AG20443 (cell line): ENCODE results near the gene NDN.
"Not testable (repeated sequence)": the region's sequence is repeated elsewhere in the genome, so short reads cannot be mapped to it uniquely, and the experiment has no call there.

Experiments
- DNase-seq: peaks from one replicate; pipeline ENCODE4 v3.0.0; 2012; ENCODE audit warnings: low spot score, mixed read lengths

NDN gene, protein sequence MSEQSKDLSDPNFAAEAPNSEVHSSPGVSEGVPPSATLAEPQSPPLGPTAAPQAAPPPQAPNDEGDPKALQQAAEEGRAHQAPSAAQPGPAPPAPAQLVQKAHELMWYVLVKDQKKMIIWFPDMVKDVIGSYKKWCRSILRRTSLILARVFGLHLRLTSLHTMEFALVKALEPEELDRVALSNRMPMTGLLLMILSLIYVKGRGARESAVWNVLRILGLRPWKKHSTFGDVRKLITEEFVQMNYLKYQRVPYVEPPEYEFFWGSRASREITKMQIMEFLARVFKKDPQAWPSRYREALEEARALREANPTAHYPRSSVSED

DNA sequence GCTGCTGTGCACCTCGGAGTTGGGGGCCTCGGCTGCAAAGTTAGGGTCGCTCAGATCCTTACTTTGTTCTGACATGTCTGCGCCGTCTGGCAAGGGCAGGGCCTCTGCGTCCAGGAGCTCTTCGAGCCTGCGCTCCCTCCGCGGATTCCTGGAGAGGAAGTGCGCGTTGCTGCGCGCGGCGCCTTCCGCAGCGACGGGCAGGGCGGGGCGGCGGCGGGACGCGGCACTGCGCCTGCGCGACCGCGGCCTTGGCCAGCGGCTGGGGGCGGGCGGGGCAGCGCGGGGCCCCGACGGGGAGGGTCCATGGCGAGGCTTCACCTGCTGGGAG lies at the start of gene NDN:
Gene NDN, minus strand, starts transcription at position 163 of the 328 bp plus-strand sequence. Its CDS starts 88 bp downstream, at position 75.
- peak; percentile 86 for DNase-seq

DNA sequence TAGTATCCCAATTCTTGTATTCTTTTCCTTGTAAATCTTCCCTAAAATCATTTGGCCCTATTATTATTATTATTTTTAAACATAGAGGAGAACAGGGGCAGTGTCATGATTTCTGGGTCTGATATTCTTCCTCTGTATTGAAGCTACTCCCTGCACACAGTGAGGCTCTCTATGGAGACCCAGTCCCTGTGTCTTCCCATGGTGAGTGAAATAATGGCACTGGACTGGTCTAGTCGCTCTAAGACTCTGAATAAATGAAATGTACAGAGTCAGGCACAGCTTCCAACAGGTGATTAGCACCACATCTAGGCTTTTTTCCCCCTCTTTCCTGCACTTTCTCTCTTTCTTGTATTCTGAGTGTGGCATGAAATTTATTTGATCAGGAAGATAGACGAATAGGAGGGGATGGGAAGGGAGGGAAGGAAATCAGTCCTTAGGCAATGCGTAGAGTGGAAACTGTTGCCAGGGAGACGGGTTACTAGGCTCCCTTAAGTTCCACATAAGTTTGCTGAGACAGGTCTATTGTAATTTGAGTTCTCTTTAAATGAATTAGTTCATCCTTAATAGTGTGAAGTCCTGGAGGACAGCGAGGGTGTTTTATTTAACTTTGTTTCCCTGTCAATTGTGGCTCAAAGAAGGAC lies 49.0 kb upstream of the NDN start:
- no peak for DNase-seq

DNA sequence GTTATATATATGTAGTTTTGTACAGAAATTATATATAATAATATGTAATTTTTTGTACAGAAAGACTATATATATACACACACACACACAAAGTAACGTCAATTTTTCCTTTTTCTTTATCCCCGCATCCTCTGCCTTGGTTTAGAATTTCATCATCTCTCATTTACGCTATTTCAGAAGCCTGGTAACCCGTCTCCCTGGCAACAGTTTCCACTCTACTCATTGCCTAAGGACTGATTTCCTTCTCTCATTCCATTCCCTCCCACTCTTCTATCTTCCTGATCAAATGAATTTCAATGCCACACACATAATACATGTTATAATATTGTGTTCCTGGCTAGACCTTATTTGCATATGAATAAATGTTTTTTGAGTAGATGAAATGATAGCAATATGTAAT lies 47.8 kb upstream of the NDN start:
- no peak for DNase-seq

DNA sequence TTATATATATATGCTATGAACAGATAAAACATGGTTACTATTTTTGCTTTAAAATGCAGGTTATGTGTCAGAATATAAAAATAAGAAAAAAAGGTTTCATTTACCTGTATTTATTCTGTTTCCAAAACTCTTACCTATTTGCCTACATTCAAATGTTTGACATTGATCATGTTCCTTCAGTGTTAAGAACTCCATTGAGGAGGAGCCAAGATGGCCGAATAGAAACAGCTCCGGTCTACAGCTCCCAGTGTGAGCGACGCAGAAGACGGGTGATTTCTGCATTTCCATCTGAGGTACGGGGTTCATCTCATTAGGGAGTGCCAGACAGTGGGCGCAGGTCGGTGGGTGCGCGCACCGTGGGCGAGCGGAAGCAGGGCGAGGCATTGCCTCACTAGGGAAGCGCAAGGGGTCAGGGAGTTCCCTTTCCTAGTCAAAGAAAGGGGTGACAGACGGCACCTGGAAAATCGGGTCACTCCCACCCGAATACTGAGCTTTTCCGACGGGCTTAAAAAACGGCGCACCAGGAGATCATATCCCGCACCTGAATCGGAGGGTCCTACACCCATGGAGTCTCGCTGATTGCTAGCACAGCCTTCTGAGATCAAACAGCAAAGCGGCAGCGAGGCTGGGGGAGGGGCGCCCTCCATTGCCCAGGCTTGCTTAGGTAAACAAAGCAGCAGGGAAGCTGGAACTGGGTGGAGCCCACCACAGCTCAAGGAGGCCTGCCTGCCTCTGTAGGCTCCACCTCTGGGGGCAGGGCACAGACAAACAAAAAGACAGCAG lies 27.0 kb upstream of the NDN start:
- not testable (repeated sequence) for DNase-seq

DNA sequence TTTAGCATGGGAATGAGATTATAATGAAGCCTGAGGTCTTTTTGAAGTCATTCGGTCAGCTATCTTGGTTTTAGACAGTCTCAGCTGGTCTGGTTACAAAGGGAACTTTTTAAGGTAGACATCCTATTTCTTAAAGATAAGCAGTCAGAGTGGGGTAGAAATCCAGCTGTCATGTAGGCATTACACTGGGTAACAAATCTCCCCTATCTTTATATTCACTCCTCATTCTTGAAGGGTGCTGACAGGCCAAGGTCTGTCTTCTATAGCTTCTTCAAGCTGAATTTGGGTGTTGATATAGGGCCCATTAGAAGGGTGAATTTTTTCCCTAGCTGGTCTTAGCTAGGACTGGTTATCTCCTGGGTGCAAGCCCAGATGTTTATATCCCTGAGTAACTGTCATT lies 21.2 kb upstream of the NDN start:
- no peak for DNase-seq

DNA sequence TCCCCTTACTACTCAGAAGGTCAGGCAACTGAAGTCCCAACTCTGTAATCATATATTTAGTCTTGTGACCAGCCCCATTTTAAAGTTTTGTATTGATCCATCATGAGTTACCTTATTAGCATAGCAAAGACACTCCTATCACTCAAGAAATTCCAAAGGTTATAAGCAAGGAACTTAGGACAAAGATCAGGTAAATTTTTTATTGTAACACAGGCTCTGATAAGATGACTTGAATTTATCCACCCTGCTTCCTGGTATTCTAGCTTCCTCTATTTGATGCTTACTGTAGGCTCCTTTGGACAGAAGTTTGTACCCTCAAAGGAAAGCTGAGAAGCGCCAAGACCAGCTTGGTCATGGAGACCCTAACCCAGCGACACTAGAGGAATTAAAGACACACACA lies 8.2 kb upstream of the NDN start:
- DNase-seq = no peak

DNA sequence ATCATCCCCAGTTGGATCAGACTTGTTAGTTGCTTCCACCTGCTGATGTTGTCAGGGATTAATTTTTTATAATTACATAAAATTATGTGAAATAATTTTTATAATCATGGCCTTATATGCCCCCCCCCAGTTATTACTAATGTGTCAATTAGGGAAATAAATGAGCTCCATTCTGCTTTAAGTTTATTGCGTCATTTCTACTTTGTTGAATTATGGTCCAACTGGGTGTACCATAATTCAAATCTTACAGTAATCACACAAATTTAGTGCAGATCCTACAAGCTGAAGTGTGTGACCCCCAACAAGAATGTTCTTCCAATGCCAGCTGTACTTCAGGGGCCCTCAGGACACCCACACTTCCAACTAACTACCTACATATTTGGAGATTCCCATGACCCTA lies 7.5 kb upstream of the NDN start:
- DNase-seq = no peak

DNA sequence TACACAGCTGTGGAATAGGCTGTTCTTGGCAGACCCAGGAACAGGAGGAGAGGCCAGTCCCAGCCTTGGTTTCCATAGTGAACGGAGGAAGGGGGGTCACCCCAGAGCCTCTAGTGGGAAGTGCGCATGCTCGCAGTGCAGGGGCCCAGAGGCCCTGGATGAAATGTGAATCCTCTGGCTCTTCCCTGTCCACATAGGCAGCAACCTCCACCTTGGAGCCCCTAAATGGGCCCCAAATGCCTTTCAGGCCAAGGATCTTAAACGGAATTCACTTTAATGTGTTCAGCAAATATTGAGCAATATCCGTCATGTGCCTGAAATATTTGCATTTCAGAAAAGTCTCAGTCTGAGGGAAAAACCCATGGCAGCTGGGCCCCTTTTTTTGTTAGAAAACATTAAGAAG lies 3.3 kb upstream of the NDN start:
- peak; percentile 46 for DNase-seq

DNA sequence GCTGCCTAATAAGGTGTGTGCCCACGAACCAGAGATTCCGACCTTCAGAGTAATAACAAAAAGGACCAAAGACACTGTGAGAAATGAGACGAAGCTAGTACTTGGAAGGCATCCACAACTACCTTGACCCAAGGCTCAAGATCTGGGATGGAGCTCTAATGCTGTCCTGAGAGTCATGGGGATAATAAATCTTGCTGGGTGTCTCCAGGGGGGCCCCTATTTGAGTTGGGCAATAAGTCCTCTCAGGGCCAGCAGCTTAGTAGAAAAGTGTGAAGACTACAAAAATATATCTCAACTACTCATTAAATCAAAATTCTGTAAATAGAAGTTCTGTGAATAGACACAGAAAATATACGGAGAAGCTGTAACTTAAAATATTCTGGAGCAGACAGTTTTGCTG lies 2.9 kb upstream of the NDN start:
- DNase-seq = no peak

DNA sequence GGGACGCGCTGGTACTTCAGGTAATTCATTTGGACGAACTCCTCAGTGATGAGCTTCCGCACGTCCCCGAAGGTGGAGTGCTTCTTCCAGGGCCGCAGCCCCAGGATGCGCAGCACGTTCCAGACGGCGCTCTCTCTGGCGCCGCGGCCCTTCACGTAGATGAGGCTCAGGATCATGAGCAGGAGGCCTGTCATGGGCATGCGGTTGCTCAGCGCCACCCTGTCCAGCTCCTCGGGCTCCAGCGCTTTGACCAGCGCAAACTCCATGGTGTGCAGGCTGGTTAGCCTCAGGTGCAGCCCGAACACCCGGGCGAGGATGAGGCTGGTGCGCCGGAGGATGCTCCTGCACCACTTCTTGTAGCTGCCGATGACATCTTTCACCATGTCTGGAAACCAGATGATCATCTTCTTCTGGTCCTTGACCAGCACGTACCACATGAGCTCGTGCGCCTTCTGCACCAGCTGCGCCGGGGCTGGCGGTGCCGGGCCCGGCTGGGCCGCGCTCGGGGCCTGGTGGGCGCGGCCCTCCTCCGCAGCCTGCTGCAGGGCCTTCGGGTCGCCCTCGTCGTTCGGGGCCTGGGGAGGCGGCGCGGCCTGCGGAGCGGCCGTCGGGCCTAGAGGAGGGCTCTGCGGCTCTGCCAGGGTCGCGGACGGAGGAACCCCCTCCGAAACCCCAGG lies 501 bp downstream of the NDN start:
- peak; percentile 25 for DNase-seq

DNA sequence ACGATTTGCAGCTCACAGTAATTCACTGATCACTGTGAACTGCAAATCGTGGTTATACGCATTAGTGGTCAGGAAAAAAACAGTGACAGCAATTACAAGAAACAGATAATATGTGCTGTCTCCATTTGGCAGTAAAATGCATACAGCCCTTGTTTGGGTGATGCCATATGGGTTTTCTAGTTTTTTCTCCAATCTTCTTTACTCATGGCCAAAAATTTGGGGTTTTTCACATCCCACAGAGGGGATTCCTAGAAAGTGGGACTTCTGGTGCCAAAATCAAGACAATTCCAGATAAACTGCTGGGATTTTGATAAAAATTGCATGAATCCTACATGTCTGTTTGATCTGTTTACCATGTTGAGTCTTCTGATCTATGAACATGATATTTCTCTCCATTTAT lies 15.6 kb downstream of the NDN start:
- DNase-seq = no peak

DNA sequence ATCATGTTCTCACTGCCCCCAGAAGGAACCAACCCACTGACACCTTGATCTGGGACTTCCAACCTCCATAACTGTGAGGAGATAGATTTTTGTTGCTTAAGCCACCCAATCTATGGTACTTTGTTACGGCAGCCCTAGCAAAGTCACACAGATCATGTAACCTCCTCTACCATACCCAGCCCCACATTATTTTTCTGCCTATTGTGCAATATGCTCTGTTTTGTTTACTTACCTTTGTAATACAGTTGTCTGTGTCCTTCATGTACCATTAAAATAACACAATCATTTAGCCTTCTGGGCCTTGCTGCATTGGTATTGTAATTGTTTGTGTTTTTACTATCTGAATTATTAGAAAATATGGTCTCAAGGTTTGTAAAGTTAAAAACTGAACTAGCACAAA lies 16.1 kb downstream of the NDN start:
- no peak for DNase-seq

DNA sequence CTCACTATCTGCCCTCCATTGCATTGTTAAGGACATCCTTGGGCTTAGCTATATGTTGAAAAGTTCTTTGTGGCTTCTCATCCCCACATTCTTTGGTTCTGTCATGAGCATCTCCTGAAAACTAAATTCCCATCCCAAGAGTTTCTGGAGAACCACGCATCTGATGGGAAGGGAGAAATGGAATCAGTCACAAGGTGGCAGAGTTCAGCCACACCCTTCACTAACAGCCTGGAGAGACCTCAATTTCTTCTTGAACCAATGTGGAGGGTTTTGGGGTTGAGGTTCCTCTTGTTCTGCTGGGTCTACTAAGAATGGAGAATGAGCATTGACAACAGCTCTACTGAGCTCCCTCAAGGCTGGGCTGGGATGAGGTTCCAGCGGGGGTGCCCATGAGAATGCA lies 23.9 kb downstream of the NDN start:
- no peak for DNase-seq

DNA sequence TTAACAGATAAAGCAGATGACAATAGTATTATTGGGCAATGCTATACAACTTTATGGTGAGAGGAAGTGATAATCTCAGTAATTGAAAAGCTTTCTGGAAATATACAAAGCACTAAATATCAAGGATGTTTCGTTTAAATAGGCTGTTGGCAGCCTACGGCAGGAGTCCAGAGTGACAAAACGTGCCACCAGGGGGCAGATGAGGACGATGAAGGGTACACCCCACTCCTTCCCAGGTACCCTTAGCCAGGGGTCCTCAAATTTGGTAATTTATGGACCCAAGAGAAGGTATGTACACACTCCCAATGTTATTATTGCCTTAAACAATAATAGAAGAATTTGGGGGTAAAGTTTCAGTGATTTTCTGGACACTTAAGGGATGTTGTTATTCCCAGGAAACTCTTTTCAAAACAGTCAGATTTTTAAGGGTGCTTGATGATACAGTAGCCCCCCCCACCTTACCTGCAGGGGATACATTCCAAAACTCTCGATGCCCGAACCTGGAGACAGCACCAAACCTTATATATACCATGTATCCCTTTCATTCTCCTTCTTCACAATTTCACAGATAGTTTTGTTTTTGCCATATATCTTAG lies 38.1 kb downstream of the NDN start:
- DNase-seq = peak; percentile 26

DNA sequence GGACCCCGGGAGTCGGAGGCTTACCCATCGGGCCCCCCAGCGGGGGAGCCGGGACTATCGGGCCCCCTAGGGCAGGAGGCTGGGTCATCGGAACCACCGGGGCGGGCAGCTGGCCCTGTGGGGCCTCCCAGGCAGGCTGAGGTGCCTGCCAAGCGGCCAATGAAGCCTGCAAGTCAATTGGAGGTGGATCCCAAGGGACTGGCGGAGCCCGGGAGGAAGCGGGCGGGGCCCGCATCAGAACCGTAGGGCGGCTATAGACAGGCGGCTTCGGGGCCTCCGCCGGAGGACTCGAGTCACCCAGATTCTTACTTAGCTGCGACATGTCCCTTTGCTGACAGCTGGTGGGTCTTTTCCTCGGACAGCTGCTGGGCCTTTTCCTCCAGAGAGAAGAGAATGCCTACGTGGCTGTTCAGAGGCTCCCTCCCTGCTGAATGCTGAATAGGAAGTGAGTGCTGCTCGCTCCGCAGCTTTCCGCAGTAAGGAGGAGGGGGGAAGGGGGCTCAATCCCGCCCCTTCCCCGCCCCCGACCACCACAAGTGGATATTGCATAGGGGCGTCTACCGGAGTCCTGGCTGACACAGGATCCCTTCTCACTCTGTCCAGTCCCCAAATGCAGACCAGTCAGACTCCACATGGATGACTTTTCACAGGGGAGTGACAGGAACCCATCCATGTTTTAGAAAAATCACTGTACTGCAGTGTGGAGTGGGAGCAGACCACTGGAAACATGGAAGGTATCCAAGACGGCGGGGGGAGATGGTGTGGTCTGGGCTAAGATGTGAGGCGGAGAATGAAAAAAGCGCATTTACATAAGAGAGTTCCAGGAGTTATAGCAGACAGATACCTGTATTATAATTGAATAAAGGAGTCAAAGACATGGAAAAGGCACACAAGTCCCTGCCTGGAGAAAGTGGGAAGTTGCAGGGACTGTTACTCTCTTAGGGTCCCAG lies 39.4 kb downstream of the NDN start, which contains the start of gene MAGEL2:
Gene MAGEL2, minus strand, starts transcription at position 447 of the 950 bp plus-strand sequence. Its CDS starts 125 bp downstream, at position 322.
- DNase-seq = peak; percentile 17

DNA sequence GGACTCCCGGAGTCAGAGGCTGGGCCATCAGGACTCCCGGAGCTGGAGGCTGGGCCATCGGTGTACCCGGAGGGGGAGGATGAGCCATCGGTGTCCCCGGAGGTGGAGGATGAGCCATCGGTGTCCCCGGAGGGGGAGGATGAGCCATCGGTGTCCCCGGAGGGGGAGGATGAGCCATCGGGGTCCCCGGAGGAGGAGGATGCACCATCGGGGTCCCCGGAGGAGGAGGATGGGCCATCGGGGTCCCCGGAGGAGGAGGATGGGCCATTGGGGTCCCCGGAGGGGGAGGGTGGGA lies 40.2 kb downstream of the NDN start:
- DNase-seq = no peak

DNA sequence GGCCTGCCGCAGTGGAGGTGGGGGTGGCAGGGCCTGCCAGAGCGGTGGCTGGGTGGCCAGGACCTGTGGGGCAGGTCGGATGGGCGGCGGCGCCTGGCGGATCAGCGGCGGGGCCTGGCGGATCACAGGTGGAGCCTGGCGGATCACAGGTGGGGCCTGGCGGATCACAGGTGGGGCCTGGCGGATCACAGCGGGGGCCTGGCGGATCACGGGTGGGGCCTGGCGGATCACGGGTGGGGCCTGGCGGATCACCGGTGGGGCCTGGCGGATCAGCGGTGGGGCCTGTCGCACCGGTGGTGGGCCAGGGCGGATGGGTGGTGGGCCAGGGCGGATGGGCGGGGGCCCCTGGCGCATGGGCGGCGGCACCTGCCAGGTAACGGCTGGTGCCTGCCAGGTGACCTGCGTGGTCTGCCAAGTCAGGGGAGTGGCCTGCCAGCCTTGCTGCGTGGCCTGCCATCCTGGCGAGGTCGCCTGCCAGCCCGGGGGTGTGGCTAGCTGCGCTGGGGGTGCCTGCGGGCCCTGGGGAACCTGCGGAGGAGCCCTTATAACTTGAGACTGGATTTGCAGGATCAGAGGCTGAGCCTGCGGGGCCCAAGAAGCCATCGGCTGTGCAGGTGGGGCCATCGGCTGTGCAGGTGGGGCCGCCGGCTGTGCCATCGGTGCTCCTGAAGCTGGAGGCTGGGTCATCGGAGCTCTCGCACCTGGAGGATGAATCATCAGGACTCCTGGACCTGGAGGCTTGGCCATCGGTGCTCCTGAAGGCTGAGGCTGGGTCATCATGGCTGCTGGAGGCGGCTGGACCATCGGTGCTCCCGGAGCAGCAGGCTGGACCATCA lies 40.7 kb downstream of the NDN start:
- DNase-seq = no peak

DNA sequence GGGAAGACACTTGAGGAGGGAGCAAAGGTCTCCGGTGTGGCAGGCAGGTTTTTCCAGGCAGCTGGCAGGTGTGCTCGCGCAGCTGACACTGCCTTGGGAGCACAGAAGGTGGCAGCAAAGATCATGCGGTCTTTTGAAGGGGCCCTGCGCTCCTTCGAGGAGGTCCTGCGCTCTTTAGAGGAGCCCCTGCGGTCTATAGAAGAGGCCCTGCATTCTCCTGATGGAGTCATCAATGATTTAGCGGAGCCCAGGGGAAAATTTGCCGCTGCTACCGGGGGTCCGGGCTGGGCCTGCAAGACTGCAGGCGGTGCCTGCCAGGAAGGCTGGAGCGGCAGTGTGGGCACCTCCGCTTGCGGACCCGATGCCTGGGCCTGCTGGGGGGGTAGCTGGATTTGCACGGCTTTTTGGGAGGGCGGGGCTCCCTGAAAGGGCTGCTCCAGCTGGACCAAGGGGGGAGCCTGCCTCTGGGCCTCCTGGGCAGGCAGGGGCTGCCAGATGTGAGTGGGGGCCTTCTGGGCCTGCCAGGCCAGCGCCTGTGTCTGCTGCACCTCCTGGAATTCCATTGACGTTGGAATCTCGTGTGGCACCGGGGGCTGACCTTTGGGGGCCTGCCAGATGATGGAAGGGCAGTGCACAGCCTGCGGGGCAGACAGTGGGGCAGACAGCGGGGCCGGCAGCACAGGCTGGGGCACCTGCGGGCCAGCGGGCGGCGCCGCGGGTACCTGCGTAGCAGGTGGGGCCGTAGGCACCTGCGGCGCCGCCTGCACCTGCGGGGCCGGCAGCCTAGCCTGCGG lies 41.5 kb downstream of the NDN start:
- no peak for DNase-seq

DNA sequence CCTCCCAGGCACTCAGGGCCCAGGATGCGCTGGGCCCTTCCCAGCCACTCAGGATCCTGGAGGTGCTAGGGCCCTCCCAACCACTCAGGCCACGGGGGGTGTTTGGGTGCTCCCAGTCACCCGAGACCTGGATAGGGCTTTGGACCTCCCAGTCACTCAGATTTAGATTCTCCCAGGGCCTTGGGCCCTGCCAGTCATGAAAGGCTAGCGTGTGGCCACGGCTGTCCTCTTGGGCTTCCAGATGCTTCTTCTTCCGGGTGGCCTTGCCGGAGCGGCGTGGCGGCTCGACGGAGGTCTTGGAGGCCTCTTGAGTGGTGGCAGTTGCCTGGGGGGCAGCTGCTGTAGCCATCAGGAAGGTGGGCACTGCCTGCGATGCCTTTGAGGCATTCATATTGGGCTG lies 42.3 kb downstream of the NDN start:
- DNase-seq = no peak
